ENCODE measurements around the gene GBA3.

DNA sequence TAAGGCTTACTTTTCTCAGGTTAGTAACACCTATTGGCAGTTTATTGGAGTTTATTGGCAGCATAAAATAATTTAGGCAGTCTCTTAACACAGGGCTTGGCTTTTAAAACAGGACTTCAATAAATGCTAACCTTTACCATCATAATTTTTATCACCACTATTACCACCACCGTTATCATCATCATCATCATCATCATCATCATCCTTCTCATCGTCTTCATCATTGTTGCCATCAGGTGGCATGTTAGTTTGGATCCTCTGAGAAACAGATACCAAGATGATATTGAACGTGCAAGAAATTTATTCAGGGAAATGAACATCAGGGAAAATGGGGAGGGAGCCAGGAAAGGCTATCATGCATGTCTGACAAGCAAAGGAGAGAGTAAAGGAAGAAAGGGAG lies 16.2 kb downstream of the GBA3 start:
- TF ChIP-seq, protein P1, sequence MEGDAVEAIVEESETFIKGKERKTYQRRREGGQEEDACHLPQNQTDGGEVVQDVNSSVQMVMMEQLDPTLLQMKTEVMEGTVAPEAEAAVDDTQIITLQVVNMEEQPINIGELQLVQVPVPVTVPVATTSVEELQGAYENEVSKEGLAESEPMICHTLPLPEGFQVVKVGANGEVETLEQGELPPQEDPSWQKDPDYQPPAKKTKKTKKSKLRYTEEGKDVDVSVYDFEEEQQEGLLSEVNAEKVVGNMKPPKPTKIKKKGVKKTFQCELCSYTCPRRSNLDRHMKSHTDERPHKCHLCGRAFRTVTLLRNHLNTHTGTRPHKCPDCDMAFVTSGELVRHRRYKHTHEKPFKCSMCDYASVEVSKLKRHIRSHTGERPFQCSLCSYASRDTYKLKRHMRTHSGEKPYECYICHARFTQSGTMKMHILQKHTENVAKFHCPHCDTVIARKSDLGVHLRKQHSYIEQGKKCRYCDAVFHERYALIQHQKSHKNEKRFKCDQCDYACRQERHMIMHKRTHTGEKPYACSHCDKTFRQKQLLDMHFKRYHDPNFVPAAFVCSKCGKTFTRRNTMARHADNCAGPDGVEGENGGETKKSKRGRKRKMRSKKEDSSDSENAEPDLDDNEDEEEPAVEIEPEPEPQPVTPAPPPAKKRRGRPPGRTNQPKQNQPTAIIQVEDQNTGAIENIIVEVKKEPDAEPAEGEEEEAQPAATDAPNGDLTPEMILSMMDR (IDR thresholded peaks at IDR 0.05): no peak
- no peak for TF ChIP-seq POLR2A (IDR thresholded peaks at IDR 0.05)

Measured in uterus (tissue), 2 donors.